Activated naive CD8-positive, alpha-beta T cell treated with anti-CD3 and anti-CD28 coated beads, Interleukin-2, amount 50 U/mL, for 16 hours (primary cell): ENCODE results near the gene TSHZ1.

Source experiments
- DNase-seq: peaks from one replicate; pipeline ENCODE4 v3.0.0-alpha.2; 2020; ENCODE audit warnings: low read depth, low spot score

Gene TSHZ1

GRCh38 chr18:75210274-75211001, at the start of gene TSHZ1:
TSS of gene TSHZ1 (plus strand) at chr18:75210797. CDS start at chr18:75211877, 1,080 bp downstream.
- no peak for DNase-seq

GRCh38 chr18:75161256-75162028, 49.2 kb upstream of the TSHZ1 start:
- no peak for DNase-seq

GRCh38 chr18:75162467-75162866, 48.1 kb upstream of the TSHZ1 start:
- no peak for DNase-seq

DNA sequence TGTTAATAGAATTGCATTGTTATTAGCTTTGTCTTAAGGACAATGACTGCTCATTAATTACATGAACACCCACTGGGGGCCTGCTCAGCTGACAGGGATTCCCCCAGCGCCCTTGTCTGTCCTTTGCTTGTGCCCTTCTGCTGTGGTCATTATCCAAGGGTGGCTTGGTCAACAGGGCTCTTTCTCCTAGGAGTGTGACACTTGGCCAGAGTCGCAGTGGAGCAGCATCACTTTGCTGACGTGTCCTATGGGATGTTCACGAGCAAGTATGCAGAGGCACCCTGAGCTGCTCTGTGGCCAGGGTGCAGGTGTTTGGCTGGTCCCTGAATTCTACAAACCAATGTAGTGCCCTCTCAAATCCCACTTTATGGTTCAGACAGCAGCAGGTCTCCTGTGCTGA, 47.6 kb upstream of the TSHZ1 start:
- DNase-seq: no peak

- no peak for DNase-seq
Measured at GRCh38 chr18:75163736-75164135, 46.9 kb upstream of the TSHZ1 start.

DNA sequence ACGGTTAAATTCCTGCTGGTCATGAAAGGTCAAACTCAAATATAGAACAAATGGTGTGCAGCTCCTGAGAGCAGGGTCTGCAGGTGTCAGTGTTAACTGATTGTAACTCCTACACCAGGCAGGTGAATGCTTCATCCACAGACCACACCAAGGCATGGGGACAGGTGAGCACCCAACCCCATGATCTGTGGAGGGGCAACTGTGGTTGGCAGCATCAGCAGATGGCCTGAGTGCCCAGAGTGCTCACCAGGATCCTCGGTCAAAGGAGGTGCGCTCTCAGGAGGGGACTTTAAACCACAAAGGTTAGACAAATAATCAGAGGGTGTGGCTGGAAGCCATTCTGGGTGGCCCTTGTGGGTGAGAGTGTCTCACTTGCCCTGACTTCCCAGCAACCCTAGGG, 46.1 kb upstream of the TSHZ1 start:
- no peak for DNase-seq

- no peak for DNase-seq
Measured at GRCh38 chr18:75165926-75166325, 44.7 kb upstream of the TSHZ1 start.

- no peak for DNase-seq
Measured at GRCh38 chr18:75167137-75167536, 43.5 kb upstream of the TSHZ1 start.

DNA sequence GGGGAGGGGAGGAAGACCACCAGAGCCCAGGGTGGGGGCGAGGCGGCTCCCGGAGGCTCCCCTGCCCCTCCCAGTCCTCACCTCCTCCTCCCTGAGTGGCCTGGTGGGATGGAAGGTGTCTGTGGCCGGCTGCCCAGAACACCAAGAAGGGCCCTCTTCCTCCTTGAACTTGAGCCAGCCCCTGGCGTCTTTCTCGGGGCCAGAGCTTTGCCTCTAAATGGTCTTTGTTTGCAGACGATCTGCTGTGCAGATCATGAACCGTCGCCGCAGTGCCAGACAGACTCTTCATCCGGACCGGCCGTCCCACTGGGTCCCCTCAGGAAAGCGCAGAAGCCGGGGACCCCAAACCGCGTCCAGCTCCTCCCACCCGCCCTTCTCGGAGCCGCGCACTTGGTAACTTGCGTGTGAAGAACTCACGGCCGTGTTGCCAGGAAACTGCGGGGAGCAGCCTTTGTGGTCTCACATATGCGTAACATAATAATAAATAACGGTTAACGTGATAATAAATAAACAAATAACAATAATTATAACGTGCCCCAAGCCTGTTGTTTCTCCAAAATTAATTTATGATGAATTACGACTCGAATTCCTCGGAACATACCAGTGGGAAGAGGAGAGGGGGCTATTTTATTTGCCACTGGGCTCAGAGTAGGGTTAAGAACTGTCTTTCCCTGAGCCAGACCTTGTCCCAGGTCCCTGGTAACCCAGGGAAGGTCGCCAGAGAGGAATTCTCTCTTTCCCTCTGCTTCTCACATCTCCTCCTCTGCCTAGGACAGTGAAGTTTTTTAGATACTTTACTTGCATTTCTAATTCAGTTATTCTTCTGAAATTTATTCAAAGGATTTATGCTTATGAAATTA, 42.6 kb upstream of the TSHZ1 start:
- DNase-seq: no peak

DNA sequence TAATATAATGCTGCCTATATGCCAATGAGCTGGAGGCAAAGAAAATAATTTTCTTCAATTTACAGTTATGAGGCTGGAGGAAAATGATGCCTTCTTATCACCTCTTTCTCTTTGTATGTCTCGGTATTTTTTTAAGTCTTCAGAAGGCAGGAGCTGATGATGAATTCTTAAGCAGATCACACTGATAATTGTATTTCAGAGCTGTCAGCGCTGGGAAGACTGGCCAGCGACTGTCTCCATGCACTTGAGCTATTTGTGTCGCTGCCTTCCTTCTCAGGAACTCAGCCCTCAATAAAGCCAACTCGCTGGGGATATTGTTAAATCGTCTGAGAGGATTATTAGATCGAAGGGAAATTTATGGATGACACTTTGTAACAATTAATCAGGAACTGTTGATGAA, 42.0 kb upstream of the TSHZ1 start:
- no peak for DNase-seq

DNA sequence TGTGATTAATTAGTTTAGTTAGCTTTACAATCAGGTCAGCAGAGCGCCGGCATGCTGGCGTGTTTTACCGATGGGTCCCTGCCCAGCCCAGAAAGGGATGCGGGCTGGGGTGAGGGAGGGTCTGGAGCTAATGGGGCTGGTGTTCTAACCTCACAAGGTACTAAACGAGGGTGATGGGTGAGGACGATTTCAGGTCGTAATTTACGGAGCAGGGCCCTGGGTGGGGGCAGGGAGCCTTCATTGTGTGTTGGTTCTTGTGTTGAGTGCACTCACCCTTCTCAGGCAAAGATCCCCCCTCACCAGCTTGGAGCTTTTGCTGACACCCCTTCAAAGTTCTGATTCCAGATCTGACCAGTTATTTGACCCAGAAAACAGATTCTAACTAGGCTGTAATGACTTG, 41.2 kb upstream of the TSHZ1 start:
- no peak for DNase-seq

- DNase-seq: no peak
Measured at GRCh38 chr18:75170022-75170789, 40.4 kb upstream of the TSHZ1 start.

DNA sequence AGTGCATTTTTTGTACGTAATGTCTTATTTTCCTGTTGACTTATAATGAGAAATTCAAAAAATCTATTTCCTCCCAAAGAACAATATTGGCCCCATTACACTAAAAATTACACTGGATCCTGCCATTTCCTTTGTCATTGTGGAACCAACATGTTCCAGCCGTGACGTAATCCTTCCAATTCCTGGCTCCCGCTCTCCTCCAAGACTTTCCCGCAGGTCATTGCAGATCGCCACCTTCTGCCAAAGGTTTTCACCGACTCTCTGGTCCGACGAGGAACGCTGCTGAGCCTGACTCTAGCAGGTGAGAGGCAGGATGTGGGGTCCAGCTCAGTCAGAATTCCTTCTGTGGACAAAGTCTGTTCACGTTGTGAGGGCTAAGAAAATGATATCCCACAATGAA, 39.7 kb upstream of the TSHZ1 start:
- DNase-seq: no peak

GRCh38 chr18:75172299-75173124, 38.1 kb upstream of the TSHZ1 start:
- no peak for DNase-seq

DNA sequence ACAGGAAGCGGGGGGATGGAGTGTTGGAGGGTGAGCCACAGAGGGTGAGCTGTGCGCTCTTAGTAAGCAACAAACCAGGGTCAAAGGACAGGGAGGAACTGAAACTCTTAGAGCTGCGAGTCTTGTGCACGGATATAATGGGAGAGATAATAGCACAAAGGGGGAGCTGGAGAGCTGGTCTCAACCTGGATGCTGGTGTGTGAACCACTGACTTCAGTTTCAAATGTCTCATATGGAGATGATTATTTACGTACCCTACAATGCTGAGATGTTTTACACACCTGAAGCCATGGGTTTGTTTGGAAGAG, 37.5 kb upstream of the TSHZ1 start:
- DNase-seq: no peak

- DNase-seq: no peak
Measured at GRCh38 chr18:75173738-75174137, 36.9 kb upstream of the TSHZ1 start.

DNA sequence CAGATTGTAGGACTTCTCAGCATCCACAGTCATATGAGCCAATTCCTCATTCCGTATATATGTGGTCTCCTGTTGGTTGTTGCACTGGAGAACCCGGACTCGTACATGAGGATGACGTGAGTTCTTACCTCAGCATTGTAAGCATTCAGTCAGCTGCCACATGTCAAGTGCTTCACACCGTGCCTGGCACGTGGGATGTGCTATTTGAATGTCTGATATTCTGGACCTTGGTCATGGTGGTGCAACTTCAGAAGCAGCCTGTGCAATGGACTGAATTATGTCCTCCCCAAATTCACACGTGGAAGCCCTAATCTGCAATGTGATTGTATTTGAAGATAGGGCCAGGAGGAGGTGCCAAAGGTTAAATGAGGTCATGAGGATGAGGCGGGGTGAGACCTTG, 33.7 kb upstream of the TSHZ1 start:
- DNase-seq: no peak

DNA sequence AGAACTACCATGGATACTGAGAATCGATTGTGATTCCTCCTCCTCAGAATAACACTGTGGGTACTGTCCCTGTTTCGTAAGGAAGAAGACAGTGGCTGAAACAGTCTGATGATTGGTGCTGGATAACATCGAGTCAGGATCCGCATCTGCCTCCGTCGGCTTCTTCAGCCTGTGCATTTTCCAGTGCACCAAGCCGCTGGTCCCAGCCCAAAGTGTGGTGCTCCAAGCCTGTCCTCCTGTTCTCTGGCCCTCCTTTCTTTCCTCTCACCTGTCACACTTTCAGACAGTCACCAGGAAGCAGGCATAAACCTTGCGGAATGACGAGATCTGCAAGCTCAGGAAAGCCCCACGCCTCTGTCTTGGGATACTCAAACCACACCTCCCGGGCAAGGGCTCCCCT, 32.2 kb upstream of the TSHZ1 start:
- DNase-seq: no peak

- DNase-seq: no peak
Measured at GRCh38 chr18:75179819-75180600, 30.6 kb upstream of the TSHZ1 start.

DNA sequence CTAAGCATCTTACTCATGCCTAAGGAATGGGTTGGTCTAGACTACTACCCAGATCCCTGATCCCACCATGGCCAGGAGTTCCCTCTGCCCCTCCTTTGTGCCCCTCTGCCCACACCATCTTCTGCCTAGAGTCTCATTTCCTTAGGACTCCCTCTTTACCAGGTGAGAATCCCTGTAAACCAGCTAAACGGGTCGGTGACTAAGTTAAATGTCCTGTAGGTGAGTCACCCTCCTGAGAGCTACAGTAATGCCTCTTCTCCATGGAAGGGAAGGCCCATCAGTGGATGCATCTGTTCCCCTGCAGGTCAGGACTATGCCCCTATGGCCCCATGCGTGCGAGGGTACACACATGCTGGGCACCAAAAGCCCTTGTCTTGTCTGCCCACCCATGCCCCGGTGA, 27.1 kb upstream of the TSHZ1 start:
- no peak for DNase-seq
